ENCODE results near the gene RAB4A.

Gene RAB4A

GRCh38 chr1:229295745-229296144 lies 24.8 kb downstream of the RAB4A start:
- Histone ChIP-seq H3K27me3 (ENCODE audit: insufficient read depth, poor library complexity, severe bottlenecking) (no peaks in the 10 kb centered on the region), H3K4me3 (replicated peaks; ENCODE audit: insufficient read depth, low read length) (no peak overlapping the region), H3K27ac (replicated peaks) (no peak overlapping the region)
- DNase-seq (ENCODE audit: low read depth in 1 of 2, low spot score in 1 of 2) = no peak
- TF ChIP-seq SPI1 (IDR thresholded peaks at IDR 0.05; ENCODE audit: borderline replicate concordance, low read depth) = no peak
- TF ChIP-seq REST (IDR thresholded peaks at IDR 0.05; ENCODE audit: insufficient replicate concordance, low read depth) = no peak
- TF ChIP-seq CTCF (IDR thresholded peaks at IDR 0.05; ENCODE audit: insufficient read depth, low read length) = no peak
- TF ChIP-seq POLR2AphosphoS5 (IDR thresholded peaks at IDR 0.05; ENCODE audit: low read depth) = no peak
- no peak for TF ChIP-seq GABPA (IDR thresholded peaks at IDR 0.05; ENCODE audit: low read depth)

GRCh38 chr1:229296541-229296941 lies 25.6 kb downstream of the RAB4A start:
- TF ChIP-seq GABPA (IDR thresholded peaks at IDR 0.05; ENCODE audit: low read depth) (no peak), SPI1 (IDR thresholded peaks at IDR 0.05; ENCODE audit: borderline replicate concordance, low read depth) (no peak), CTCF (IDR thresholded peaks at IDR 0.05; ENCODE audit: insufficient read depth, low read length) (no peak), REST (IDR thresholded peaks at IDR 0.05; ENCODE audit: insufficient replicate concordance, low read depth) (no peak), POLR2AphosphoS5 (IDR thresholded peaks at IDR 0.05; ENCODE audit: low read depth) (no peak)
- DNase-seq (ENCODE audit: low read depth in 1 of 2, low spot score in 1 of 2) = no peak
- Histone ChIP-seq H3K27ac (replicated peaks) (no peak overlapping the region), H3K27me3 (ENCODE audit: insufficient read depth, poor library complexity, severe bottlenecking) (no peaks in the 10 kb centered on the region), H3K4me3 (replicated peaks; ENCODE audit: insufficient read depth, low read length) (no peak overlapping the region)

GRCh38 chr1:229297746-229298145 lies 26.8 kb downstream of the RAB4A start:
- no peak overlapping the region for H3K4me3 ChIP-seq (replicated peaks; ENCODE audit: insufficient read depth, low read length)
- TF ChIP-seq REST (IDR thresholded peaks at IDR 0.05; ENCODE audit: insufficient replicate concordance, low read depth) = no peak
- H3K27me3 ChIP-seq (ENCODE audit: insufficient read depth, poor library complexity, severe bottlenecking) = no peaks in the 10 kb centered on the region
- no peak for DNase-seq (ENCODE audit: low read depth in 1 of 2, low spot score in 1 of 2)
- no peak overlapping the region for H3K27ac ChIP-seq (replicated peaks)

GRCh38 chr1:229298420-229298819 lies 27.5 kb downstream of the RAB4A start:
- TF ChIP-seq SPI1 (IDR thresholded peaks at IDR 0.05; ENCODE audit: borderline replicate concordance, low read depth) (no peak), CTCF (IDR thresholded peaks at IDR 0.05; ENCODE audit: insufficient read depth, low read length) (no peak), GABPA (IDR thresholded peaks at IDR 0.05; ENCODE audit: low read depth) (no peak), POLR2AphosphoS5 (IDR thresholded peaks at IDR 0.05; ENCODE audit: low read depth) (no peak)
- DNase-seq (ENCODE audit: low read depth in 1 of 2, low spot score in 1 of 2) = no peak
- no peaks in the 10 kb centered on the region for H3K27me3 ChIP-seq (ENCODE audit: insufficient read depth, poor library complexity, severe bottlenecking)
- no peak overlapping the region for H3K4me3 ChIP-seq (replicated peaks; ENCODE audit: insufficient read depth, low read length)
- no peak overlapping the region for H3K27ac ChIP-seq (replicated peaks)
